Stimulated activated naive CD8-positive, alpha-beta T cell treated with anti-CD3 and anti-CD28 coated beads, Interleukin-15, Interleukin-2, amounts not matched to agents 100 ng/mL and 50 ng/mL, for 24 hours (primary cell): ENCODE results near the gene NUBP2.
A peak's percentile ranks its signal among the peaks of the same experiment; 100 is the strongest.
"Not testable (repeated sequence)": the region's sequence is repeated elsewhere in the genome, so short reads cannot be mapped to it uniquely, and the experiment has no call there.

Experiments
- H3K27ac Mint-ChIP-seq: one replicate; pipeline ENCODE4 v1.8.0; 2021; ENCODE audit warnings: mild to moderate bottlenecking, mixed read lengths
- H3K27me3 Mint-ChIP-seq: one replicate; pipeline ENCODE4 v1.8.0; 2021; ENCODE audit warnings: mixed read lengths
- H3K36me3 Mint-ChIP-seq: one replicate; pipeline ENCODE4 v1.8.0; 2021; ENCODE audit warnings: low read depth, mixed read lengths
- H3K4me1 Mint-ChIP-seq: one replicate; pipeline ENCODE4 v1.8.0; 2021; ENCODE audit warnings: low read depth, mixed read lengths
- H3K4me3 Mint-ChIP-seq: one replicate; pipeline ENCODE4 v1.8.0; 2021; ENCODE audit warnings: mild to moderate bottlenecking, mixed read lengths
- H3K9me3 Mint-ChIP-seq: one replicate; pipeline ENCODE4 v1.8.0; 2021; ENCODE audit warnings: mixed read lengths

Gene NUBP2

GRCh38 chr16:1792836-1793577 is 10.2 kb downstream of the NUBP2 start:
- H3K27me3 Mint-ChIP-seq: no peaks in the 10 kb centered on the region
- H3K4me3 Mint-ChIP-seq: no peak overlapping the region
- peaks cover 5% of the 10 kb centered on the region for H3K36me3 Mint-ChIP-seq
- no peaks in the 10 kb centered on the region for H3K9me3 Mint-ChIP-seq
- H3K27ac Mint-ChIP-seq: no peak overlapping the region
- H3K4me1 Mint-ChIP-seq: no peaks in the 10 kb centered on the region

GRCh38 chr16:1793578-1794220 is 10.9 kb downstream of the NUBP2 start, which contains the start of gene IGFALS:
IGFALS (minus strand) TSS chr16:1793705; CDS start chr16:1793652, 53 bp downstream.
- Mint-ChIP-seq H3K4me1 (no peaks in the 10 kb centered on the region), H3K36me3 (peaks cover 5% of the 10 kb centered on the region), H3K27me3 (no peaks in the 10 kb centered on the region), H3K27ac (no peak within 1 kb of the TSS), H3K4me3 (no peak within 1 kb of the TSS), H3K9me3 (no peaks in the 10 kb centered on the region)

GRCh38 chr16:1794221-1794871 is 11.6 kb downstream of the NUBP2 start:
- no peaks in the 10 kb centered on the region for H3K36me3 Mint-ChIP-seq
- no peak overlapping the region for H3K27ac Mint-ChIP-seq
- H3K27me3 Mint-ChIP-seq: no peaks in the 10 kb centered on the region
- no peaks in the 10 kb centered on the region for H3K4me1 Mint-ChIP-seq
- no peak overlapping the region for H3K4me3 Mint-ChIP-seq
- no peaks in the 10 kb centered on the region for H3K9me3 Mint-ChIP-seq

- Mint-ChIP-seq H3K4me1 (no peaks in the 10 kb centered on the region), H3K4me3 (no peak overlapping the region), H3K36me3 (no peaks in the 10 kb centered on the region), H3K27ac (no peak overlapping the region), H3K27me3 (no peaks in the 10 kb centered on the region), H3K9me3 (peaks cover 4% of the 10 kb centered on the region)
These were observed 12.3 kb downstream of the NUBP2 start for GRCh38 chr16:1794908-1795666.

- not testable (repeated sequence) for H3K27ac Mint-ChIP-seq, H3K36me3 Mint-ChIP-seq, H3K4me1 Mint-ChIP-seq, H3K9me3 Mint-ChIP-seq, H3K4me3 Mint-ChIP-seq, H3K27me3 Mint-ChIP-seq
These were observed 16.5 kb downstream of the NUBP2 start for GRCh38 chr16:1799263-1799662.

- Mint-ChIP-seq H3K4me3 (no peak overlapping the region), H3K27me3 (no peaks in the 10 kb centered on the region), H3K9me3 (peaks cover 9% of the 10 kb centered on the region), H3K36me3 (peaks cover 4% of the 10 kb centered on the region), H3K27ac (no peak overlapping the region), H3K4me1 (no peaks in the 10 kb centered on the region)
These were observed 17.9 kb downstream of the NUBP2 start for GRCh38 chr16:1800701-1801100.

GRCh38 chr16:1807626-1808025 is 24.9 kb downstream of the NUBP2 start:
- H3K4me3 Mint-ChIP-seq: no peak overlapping the region
- H3K9me3 Mint-ChIP-seq: no peaks in the 10 kb centered on the region
- H3K36me3 Mint-ChIP-seq: peaks cover 10% of the 10 kb centered on the region
- peaks cover 3% of the 10 kb centered on the region for H3K4me1 Mint-ChIP-seq
- no peaks in the 10 kb centered on the region for H3K27me3 Mint-ChIP-seq
- no peak overlapping the region for H3K27ac Mint-ChIP-seq

GRCh38 chr16:1808691-1809090 is 25.9 kb downstream of the NUBP2 start:
- Mint-ChIP-seq H3K27ac (no peak overlapping the region), H3K4me3 (no peak overlapping the region), H3K27me3 (no peaks in the 10 kb centered on the region), H3K9me3 (no peaks in the 10 kb centered on the region), H3K36me3 (peaks cover 15% of the 10 kb centered on the region), H3K4me1 (peaks cover 12% of the 10 kb centered on the region)

- peaks cover 12% of the 10 kb centered on the region for H3K4me1 Mint-ChIP-seq
- H3K27me3 Mint-ChIP-seq: no peaks in the 10 kb centered on the region
- H3K9me3 Mint-ChIP-seq: no peaks in the 10 kb centered on the region
- H3K4me3 Mint-ChIP-seq: no peak overlapping the region
- no peak overlapping the region for H3K27ac Mint-ChIP-seq
- H3K36me3 Mint-ChIP-seq: peaks cover 18% of the 10 kb centered on the region
These were observed 26.6 kb downstream of the NUBP2 start for GRCh38 chr16:1809281-1809801.

- H3K36me3 Mint-ChIP-seq: peaks cover 21% of the 10 kb centered on the region
- H3K9me3 Mint-ChIP-seq: no peaks in the 10 kb centered on the region
- H3K4me1 Mint-ChIP-seq: peaks cover 12% of the 10 kb centered on the region
- no peak overlapping the region for H3K4me3 Mint-ChIP-seq
- H3K27ac Mint-ChIP-seq: no peak overlapping the region
- no peaks in the 10 kb centered on the region for H3K27me3 Mint-ChIP-seq
These were observed 27.3 kb downstream of the NUBP2 start for GRCh38 chr16:1810106-1810505.

GRCh38 chr16:1810536-1810935 is 27.8 kb downstream of the NUBP2 start:
- Mint-ChIP-seq H3K27me3 (no peaks in the 10 kb centered on the region), H3K36me3 (peaks cover 24% of the 10 kb centered on the region), H3K27ac (no peak overlapping the region), H3K4me1 (peaks cover 12% of the 10 kb centered on the region), H3K4me3 (no peak overlapping the region), H3K9me3 (no peaks in the 10 kb centered on the region)

GRCh38 chr16:1812732-1813163 is 30.0 kb downstream of the NUBP2 start:
- H3K4me3 Mint-ChIP-seq: no peak overlapping the region
- H3K9me3 Mint-ChIP-seq: no peaks in the 10 kb centered on the region
- H3K4me1 Mint-ChIP-seq: peaks cover 12% of the 10 kb centered on the region
- peaks cover 16% of the 10 kb centered on the region for H3K36me3 Mint-ChIP-seq
- peak overlapping the region; percentile 34 for H3K27ac Mint-ChIP-seq
- no peaks in the 10 kb centered on the region for H3K27me3 Mint-ChIP-seq

- Mint-ChIP-seq H3K9me3 (no peaks in the 10 kb centered on the region), H3K27ac (peak overlapping the region; percentile 26), H3K4me3 (no peak overlapping the region), H3K36me3 (peaks cover 14% of the 10 kb centered on the region), H3K27me3 (no peaks in the 10 kb centered on the region), H3K4me1 (peaks cover 12% of the 10 kb centered on the region)
These were observed 32.7 kb downstream of the NUBP2 start for GRCh38 chr16:1815461-1815860.

GRCh38 chr16:1816396-1817275 is 33.9 kb downstream of the NUBP2 start:
- Mint-ChIP-seq H3K27me3 (no peaks in the 10 kb centered on the region), H3K4me3 (no peak overlapping the region), H3K9me3 (no peaks in the 10 kb centered on the region), H3K27ac (no peak overlapping the region), H3K36me3 (peaks cover 14% of the 10 kb centered on the region), H3K4me1 (peaks cover 12% of the 10 kb centered on the region)
